ENCODE measurements around the gene RRAGD.

RRAGD gene

GRCh38 chr6:89315249-89315885 is 96.7 kb downstream of the RRAGD start, which contains the start of gene GABRR2:
TSS of gene GABRR2 (minus strand) at chr6:89315299. CDS start at chr6:89315165, 134 bp downstream.
- Histone ChIP-seq H3K27me3 (ENCODE audit: insufficient read depth, low read length) (peaks cover under 1% of the 10 kb centered on the region; the same call in 1 of the 2 replicates), H3K4me1 (ENCODE audit: control insufficient read depth, insufficient read depth, low read length, unreplicated experiment) (peaks cover 27% of the 10 kb centered on the region), H3K27ac (ENCODE audit: low read depth, low read length) (no peak within 1 kb of the TSS), H3K4me3 (ENCODE audit: low read depth, low read length) (no peak within 1 kb of the TSS), H3K36me3 (ENCODE audit: insufficient read depth, low read length) (peaks cover 2% of the 10 kb centered on the region; the same call in 1 of the 2 replicates), H3K79me2 (ENCODE audit: control insufficient read depth, insufficient read depth, low read length, unreplicated experiment) (no peaks in the 10 kb centered on the region), H2AFZ (ENCODE audit: low read length, unreplicated experiment) (no peak within 1 kb of the TSS)

GRCh38 chr6:89314692-89315091 is 97.4 kb downstream of the RRAGD start:
- H2AFZ ChIP-seq (ENCODE audit: low read length, unreplicated experiment) = no peak overlapping the region
- no peaks in the 10 kb centered on the region for H3K36me3 ChIP-seq (ENCODE audit: insufficient read depth, low read length)

More at GRCh38 chr6:89314692-89315091, 97.4 kb downstream of the RRAGD start:
- H3K79me2 ChIP-seq (ENCODE audit: control insufficient read depth, insufficient read depth, low read length, unreplicated experiment) = no peaks in the 10 kb centered on the region
- peaks cover 27% of the 10 kb centered on the region for H3K4me1 ChIP-seq (ENCODE audit: control insufficient read depth, insufficient read depth, low read length, unreplicated experiment)
- H3K27me3 ChIP-seq (ENCODE audit: insufficient read depth, low read length) = peaks cover 6% of the 10 kb centered on the region
- H3K27ac ChIP-seq (ENCODE audit: low read depth, low read length) = no peak overlapping the region
- H3K4me3 ChIP-seq (ENCODE audit: low read depth, low read length) = no peak overlapping the region
